OCI-LY3 (cell line): Measurements from ENCODE around the gene CASR.

ENCODE experiments used
- H2AFZ ChIP-seq: fragments of 200-600, 300-600 bp; shearing (Covaris generic); 2 replicates; pipeline ENCODE4 v1.6.0; 2014; ENCODE audit warnings: antibody characterized with exemption, low read depth, low read length
- H3K27ac ChIP-seq: fragments of 200-600, 300-600 bp; sonication (generic); 2 replicates; pipeline ENCODE4 v1.5.1; 2014; ENCODE audit warnings: mild to moderate bottlenecking, low read length, moderate library complexity, mixed read lengths
- H3K27me3 ChIP-seq: fragments of 200-600, 300-600 bp; sonication (generic); 2 replicates; pipeline ENCODE4 v1.6.1; 2014; ENCODE audit warnings: low read depth, low read length, mixed read lengths
- H3K36me3 ChIP-seq: fragments of 200-600, 300-600 bp; sonication (generic); replicated peaks from 2 replicates; pipeline ENCODE3; 2014; ENCODE audit warnings: low read depth, low read length, mixed read lengths
- H3K4me1 ChIP-seq: fragments of 300-600, 200-600 bp; sonication (generic); 2 replicates; pipeline ENCODE4 v1.6.1; 2014; ENCODE audit warnings: low read length, mixed read lengths
- H3K4me2 ChIP-seq: fragments of 200-600, 300-600 bp; sonication (generic); 2 replicates; pipeline ENCODE4 v1.6.1; 2014; ENCODE audit warnings: low read length, mixed read lengths
- H3K4me3 ChIP-seq: fragments of 300-600, 200-600 bp; sonication (generic); 2 replicates; pipeline ENCODE4 v1.5.1; 2014; ENCODE audit warnings: antibody characterized with exemption, mild to moderate bottlenecking, low read length, moderate library complexity
- H3K79me2 ChIP-seq: fragments of 300-600, 200-600 bp; shearing (Covaris generic); 2 replicates; pipeline ENCODE4 v1.6.1; 2014; ENCODE audit warnings: mild to moderate bottlenecking, low read length, mixed read lengths
- H3K9ac ChIP-seq: fragments of 300-600, 200-600 bp; shearing (Covaris generic); 2 replicates; pipeline ENCODE4 v1.6.0; 2014; ENCODE audit warnings: mild to moderate bottlenecking, low read length, moderate library complexity
- H3K9me3 ChIP-seq: fragments of 200-600, 300-600 bp; shearing (Covaris generic); 2 replicates; pipeline ENCODE4 v1.6.1; 2014; ENCODE audit warnings: low read length, mixed read lengths; ENCODE audit not compliant: insufficient read depth
- H4K20me1 ChIP-seq: fragments of 200-600, 300-600 bp; sonication (generic); 2 replicates; pipeline ENCODE4 v1.6.1; 2016; ENCODE audit warnings: low read length, mixed read lengths; ENCODE audit not compliant: insufficient read depth
- EZH2phosphoT487 ChIP-seq: fragments of 200-600 bp; shearing (Covaris generic); IDR thresholded peaks from 2 replicates; pipeline ENCODE4 v1.6.1; 2018; ENCODE audit warnings: antibody characterized with exemption, mixed run types, low read depth
- TF ChIP-seq, protein P1 (sequence below): fragments of 200-600, 300-600 bp; sonication (generic); IDR thresholded peaks from 2 replicates; pipeline ENCODE4 v1.5.1; 2014; ENCODE audit warnings: antibody characterized with exemption, low read length, low read depth

Gene CASR

GRCh38 chr3:122295266-122296062 is 112.0 kb downstream of the CASR start:
- H3K4me3 ChIP-seq: no peak overlapping the region
- no peaks in the 10 kb centered on the region for H3K27me3 ChIP-seq
- H3K79me2 ChIP-seq: no peaks in the 10 kb centered on the region
- no peak overlapping the region for H3K9ac ChIP-seq
- H4K20me1 ChIP-seq: no peaks in the 10 kb centered on the region
- H3K9me3 ChIP-seq: no peaks in the 10 kb centered on the region
- H3K36me3 ChIP-seq: no peaks in the 10 kb centered on the region
- peak overlapping the region; percentile 94 for H2AFZ ChIP-seq
- H3K27ac ChIP-seq: no peak overlapping the region; the same call in 1 of the 2 replicates
- TF ChIP-seq, protein P1, sequence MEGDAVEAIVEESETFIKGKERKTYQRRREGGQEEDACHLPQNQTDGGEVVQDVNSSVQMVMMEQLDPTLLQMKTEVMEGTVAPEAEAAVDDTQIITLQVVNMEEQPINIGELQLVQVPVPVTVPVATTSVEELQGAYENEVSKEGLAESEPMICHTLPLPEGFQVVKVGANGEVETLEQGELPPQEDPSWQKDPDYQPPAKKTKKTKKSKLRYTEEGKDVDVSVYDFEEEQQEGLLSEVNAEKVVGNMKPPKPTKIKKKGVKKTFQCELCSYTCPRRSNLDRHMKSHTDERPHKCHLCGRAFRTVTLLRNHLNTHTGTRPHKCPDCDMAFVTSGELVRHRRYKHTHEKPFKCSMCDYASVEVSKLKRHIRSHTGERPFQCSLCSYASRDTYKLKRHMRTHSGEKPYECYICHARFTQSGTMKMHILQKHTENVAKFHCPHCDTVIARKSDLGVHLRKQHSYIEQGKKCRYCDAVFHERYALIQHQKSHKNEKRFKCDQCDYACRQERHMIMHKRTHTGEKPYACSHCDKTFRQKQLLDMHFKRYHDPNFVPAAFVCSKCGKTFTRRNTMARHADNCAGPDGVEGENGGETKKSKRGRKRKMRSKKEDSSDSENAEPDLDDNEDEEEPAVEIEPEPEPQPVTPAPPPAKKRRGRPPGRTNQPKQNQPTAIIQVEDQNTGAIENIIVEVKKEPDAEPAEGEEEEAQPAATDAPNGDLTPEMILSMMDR: no peak
- no peak for TF ChIP-seq EZH2phosphoT487
- H3K4me2 ChIP-seq: peak overlapping the region; percentile 38
- peaks cover 40% of the 10 kb centered on the region for H3K4me1 ChIP-seq

- Histone ChIP-seq H3K4me3 (no peak overlapping the region), H3K4me1 (peaks cover 53% of the 10 kb centered on the region), H3K9ac (no peak overlapping the region), H4K20me1 (no peaks in the 10 kb centered on the region), H3K79me2 (no peaks in the 10 kb centered on the region), H3K27me3 (no peaks in the 10 kb centered on the region), H3K27ac (0 out of 2 replicates have a peak overlapping the region, but pooled peaks have one; percentile 54), H3K36me3 (no peaks in the 10 kb centered on the region), H2AFZ (0 out of 2 replicates have a peak overlapping the region, but pooled peaks have one; percentile 29), H3K9me3 (no peaks in the 10 kb centered on the region), H3K4me2 (peak overlapping the region; percentile 46)
- TF ChIP-seq, protein P1: no peak
- no peak for TF ChIP-seq EZH2phosphoT487
These were observed 114.8 kb downstream of the CASR start for GRCh38 chr3:122298239-122298638.

- H3K9ac ChIP-seq: no peak overlapping the region
- no peaks in the 10 kb centered on the region for H3K9me3 ChIP-seq
- H3K27ac ChIP-seq: peak overlapping the region; percentile 54
- no peaks in the 10 kb centered on the region for H3K36me3 ChIP-seq
- H3K27me3 ChIP-seq: no peaks in the 10 kb centered on the region
- H3K4me2 ChIP-seq: peak overlapping the region; percentile 46
- H3K4me3 ChIP-seq: peak overlapping the region; percentile 6; the same call in 1 of the 2 replicates
- H3K4me1 ChIP-seq: peaks cover 51% of the 10 kb centered on the region
- no peaks in the 10 kb centered on the region for H4K20me1 ChIP-seq
- no peaks in the 10 kb centered on the region for H3K79me2 ChIP-seq
- TF ChIP-seq, protein P1: no peak
- TF ChIP-seq EZH2phosphoT487: no peak
- H2AFZ ChIP-seq: no peak overlapping the region
These were observed 115.7 kb downstream of the CASR start for GRCh38 chr3:122299215-122299614.

GRCh38 chr3:122299872-122300460 is 116.5 kb downstream of the CASR start:
- Histone ChIP-seq H2AFZ (no peak overlapping the region), H3K79me2 (no peaks in the 10 kb centered on the region), H3K4me1 (peaks cover 47% of the 10 kb centered on the region), H3K4me2 (no peak overlapping the region), H3K4me3 (no peak overlapping the region), H3K36me3 (no peaks in the 10 kb centered on the region), H3K9me3 (no peaks in the 10 kb centered on the region), H3K9ac (no peak overlapping the region), H3K27me3 (no peaks in the 10 kb centered on the region), H3K27ac (no peak overlapping the region), H4K20me1 (no peaks in the 10 kb centered on the region)
- TF ChIP-seq, protein P1: peak; percentile 62
- TF ChIP-seq EZH2phosphoT487: no peak
